GM23338 (cell line): Measurements from ENCODE around the gene TCF7L2. TPM values are rescaled to one million over a fixed set of nuclear protein-coding genes. Genes with fewer than 3 reads are reported as not detected.

Experiments
- ATAC-seq: fragments of 200-7000 bp; cut with Tn5 transposase; 3 replicates; pipeline ENCODE4 v1.9.1; 2020
- DNase-seq: peaks from one replicate; pipeline ENCODE4 v3.0.0-alpha.2; 2015; ENCODE audit warnings: low spot score
- H2AFZ ChIP-seq: fragments of 200-600 bp; sonication (generic); 2 replicates; pipeline ENCODE4 v1.8.0; 2016; ENCODE audit warnings: antibody characterized with exemption, mild to moderate bottlenecking, moderate library complexity
- H3F3A ChIP-seq: fragments of 200-600 bp; sonication (generic); replicated peaks from 2 replicates; pipeline ENCODE4 v1.8.0; 2017; ENCODE audit warnings: antibody characterized with exemption, mixed run types, low read depth
- H3K27ac ChIP-seq: fragments of 200-600 bp; sonication (generic); 2 replicates; pipeline ENCODE4 v1.6.1; 2016; ENCODE audit warnings: low read depth
- H3K27me3 ChIP-seq: fragments of 200-600 bp; sonication (generic); 2 replicates; pipeline ENCODE4 v1.8.0; 2016; ENCODE audit warnings: mild to moderate bottlenecking, mixed run types, moderate library complexity; ENCODE audit not compliant: insufficient read depth
- H3K36me3 ChIP-seq: fragments of 200-600 bp; sonication (generic); 2 replicates; pipeline ENCODE4 v1.8.0; 2016; ENCODE audit warnings: mild to moderate bottlenecking; ENCODE audit not compliant: insufficient read depth
- H3K4me1 ChIP-seq: fragments of 200-600 bp; sonication (generic); 2 replicates; pipeline ENCODE4 v1.8.0; 2016; ENCODE audit warnings: mild to moderate bottlenecking, moderate library complexity; ENCODE audit not compliant: insufficient read depth
- H3K4me2 ChIP-seq: fragments of 200-600 bp; sonication (generic); 2 replicates; pipeline ENCODE4 v1.7.1; 2017; ENCODE audit warnings: mixed run types
- H3K4me3 ChIP-seq: fragments of 200-600 bp; sonication (generic); 2 replicates; pipeline ENCODE4 v1.6.1; 2016; ENCODE audit warnings: mixed run types
- H3K79me2 ChIP-seq: fragments of 200-600 bp; sonication (generic); replicated peaks from 2 replicates; pipeline ENCODE4 v1.8.0; 2017; ENCODE audit warnings: mild to moderate bottlenecking; ENCODE audit not compliant: insufficient read depth
- H3K9me2 ChIP-seq: fragments of 200-600 bp; sonication (generic); 2 replicates; pipeline ENCODE4 v1.8.0; 2017; ENCODE audit not compliant: insufficient read depth
- H4K20me1 ChIP-seq: fragments of 200-600 bp; sonication (generic); replicated peaks from 2 replicates; pipeline ENCODE4 v1.8.0; 2017; ENCODE audit warnings: mild to moderate bottlenecking; ENCODE audit not compliant: insufficient read depth
- H3K27ac Mint-ChIP-seq: 2 replicates; pipeline ENCODE4 v1.8.0; 2020; ENCODE audit warnings: inconsistent platforms, mild to moderate bottlenecking, moderate library complexity, mixed read lengths
- H3K27me3 Mint-ChIP-seq: 3 replicates; pipeline ENCODE4 v1.8.0; 2022; ENCODE audit warnings: low read depth, mild to moderate bottlenecking, moderate library complexity, mixed read lengths, inconsistent platforms; ENCODE audit not compliant: insufficient read depth, poor library complexity
- H3K36me3 Mint-ChIP-seq: 3 replicates; pipeline ENCODE4 v1.8.0; 2021; ENCODE audit warnings: low read depth, mild to moderate bottlenecking, inconsistent platforms, moderate library complexity, mixed read lengths
- H3K4me1 Mint-ChIP-seq: 3 replicates; pipeline ENCODE4 v1.8.0; 2020; ENCODE audit warnings: mild to moderate bottlenecking, inconsistent platforms, mixed read lengths
- H3K4me3 Mint-ChIP-seq: 3 replicates; pipeline ENCODE4 v1.8.0; 2021; ENCODE audit warnings: moderate library complexity, mild to moderate bottlenecking, inconsistent platforms, mixed read lengths
- H3K9me3 Mint-ChIP-seq: 3 replicates; pipeline ENCODE4 v1.8.0; 2020; ENCODE audit warnings: moderate library complexity, mild to moderate bottlenecking, inconsistent platforms, mixed read lengths
- CREB1 ChIP-seq: fragments of 250-450 bp; sonication (Bioruptor Pico); IDR thresholded peaks from 2 replicates; pipeline ENCODE4 v1.5.0; 2020; ENCODE audit warnings: low read depth, mild to moderate bottlenecking, moderate library complexity
- EZH2 ChIP-seq: fragments of 200-600 bp; sonication (generic); IDR thresholded peaks from one replicate; pipeline ENCODE4 v1.8.0; 2017; ENCODE audit warnings: antibody characterized with exemption, mild to moderate bottlenecking, low read depth; ENCODE audit not compliant: unreplicated experiment
- EZH2phosphoT487 ChIP-seq: fragments of 200-600 bp; sonication (generic); IDR thresholded peaks from one replicate; pipeline ENCODE4 v1.8.1; 2018; ENCODE audit warnings: antibody characterized with exemption; ENCODE audit not compliant: unreplicated experiment
- JUNB ChIP-seq: IDR thresholded peaks from one replicate; pipeline ENCODE4 v1.6.1; 2016; ENCODE audit warnings: antibody characterized with exemption; ENCODE audit not compliant: unreplicated experiment
- NANOG ChIP-seq: IDR thresholded peaks from 2 replicates; pipeline ENCODE4 v1.6.1; 2016; ENCODE audit warnings: antibody characterized with exemption, borderline replicate concordance
- POLR2AphosphoS5 ChIP-seq: IDR thresholded peaks from 2 replicates; pipeline ENCODE4 v1.6.1; 2016; ENCODE audit warnings: antibody characterized with exemption, low read depth
- STAT1 ChIP-seq: IDR thresholded peaks from one replicate; pipeline ENCODE4 v1.6.1; 2016; ENCODE audit warnings: antibody characterized with exemption; ENCODE audit not compliant: unreplicated experiment
- ZNF114 ChIP-seq: fragments of 250-450 bp; sonication (Bioruptor Pico); IDR thresholded peaks from 2 replicates; pipeline ENCODE4 v1.5.0; 2020; ENCODE audit warnings: mild to moderate bottlenecking, moderate library complexity
- ZNF331 ChIP-seq: fragments of 250-450 bp; sonication (Bioruptor Pico); IDR thresholded peaks from 2 replicates; pipeline ENCODE4 v1.5.0; 2020; ENCODE audit warnings: low read depth, mild to moderate bottlenecking, moderate library complexity
- polyA plus RNA-seq: library from polyadenylated mRNA; unstranded; fragments of >200 nt; fragmentation: Nextera tagmentation; extraction: Ambion mirVana; gene quantifications from 2 replicates; pipeline ENCODE4 v1.2.1, GENCODE V29; 2016
- total RNA-seq: library from RNA; depleted of rRNA; stranded (reverse); fragments of >200 nt; shearing (Covaris generic); gene quantifications from 2 replicates; pipeline ENCODE4 v1.2.3, GENCODE V29; 2014
- TF ChIP-seq, protein P1 (sequence below), 2 experiments: fragments of 200-600 bp in 1 of 2; sonication (generic) in 1 of 2; conservative IDR thresholded peaks; 2 replicates each; pipeline versions ENCODE4 v1.5.1 to v1.6.1; 2016 to 2017; ENCODE audit warnings: antibody characterized with exemption in 2 of 2, low read depth in 2 of 2, mild to moderate bottlenecking in 2 of 2, moderate library complexity in 1 of 2
- TF ChIP-seq, protein P2 (sequence below): IDR thresholded peaks from 2 replicates; pipeline ENCODE4 v1.6.1; 2016; ENCODE audit warnings: antibody characterized with exemption
- TF ChIP-seq, protein P3 (sequence below): fragments of 250-450 bp; sonication (Bioruptor Pico); IDR thresholded peaks from 2 replicates; pipeline ENCODE4 v1.5.0; 2020; ENCODE audit warnings: mild to moderate bottlenecking, moderate library complexity
- TF ChIP-seq, protein P4 (sequence below): IDR thresholded peaks from one replicate; pipeline ENCODE4 v1.6.1; 2018; ENCODE audit warnings: antibody characterized with exemption; ENCODE audit not compliant: unreplicated experiment

Gene TCF7L2
- total and polyA plus RNA-seq, 2 experiments from 2014 or later, result 32.2 to 80.8 TPM

DNA sequence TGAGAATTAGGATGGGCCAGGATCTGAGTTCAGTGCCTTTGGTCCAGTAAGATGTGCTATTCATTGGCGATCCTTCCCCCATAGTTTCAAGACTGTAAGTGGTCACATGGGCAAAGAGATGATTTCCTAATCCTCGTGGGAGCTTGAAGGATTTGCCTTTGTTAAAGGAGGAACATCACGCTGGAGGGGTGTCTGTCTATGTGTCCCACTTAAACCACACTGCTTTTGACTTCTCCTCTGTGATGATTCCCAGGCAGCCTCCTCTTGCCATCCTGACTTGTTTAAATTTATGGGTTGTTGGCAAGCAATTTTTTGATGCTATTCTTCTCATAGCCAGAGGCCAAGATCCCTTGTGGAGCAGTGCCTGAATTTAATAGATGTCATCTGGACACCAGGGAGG, 154.0 kb downstream of the TCF7L2 start:
- Mint-ChIP-seq H3K9me3 (no peaks in the 10 kb centered on the region), H3K4me1 (peaks cover 60% of the 10 kb centered on the region), H3K36me3 (peaks cover 48% of the 10 kb centered on the region), H3K4me3 (no peak overlapping the region), H3K27ac (no peak overlapping the region), H3K27me3 (peaks cover 17% of the 10 kb centered on the region)
- Histone ChIP-seq H3K4me3 (no peak overlapping the region), H2AFZ (no peak overlapping the region), H3K36me3 (no peaks in the 10 kb centered on the region), H3K4me2 (no peak overlapping the region), H3K27me3 (no peaks in the 10 kb centered on the region), H3F3A (peaks cover 6% of the 10 kb centered on the region), H3K79me2 (peaks cover 79% of the 10 kb centered on the region), H3K4me1 (peaks cover 15% of the 10 kb centered on the region), H3K9me2 (no peaks in the 10 kb centered on the region), H3K27ac (no peak overlapping the region), H4K20me1 (peaks cover 37% of the 10 kb centered on the region)
- DNase-seq, result no peak
- TF ChIP-seq STAT1 (no peak), JUNB (no peak), EZH2phosphoT487 (no peak), CREB1 (CRISPR knock-in tag) (no peak), ZNF331 (CRISPR knock-in tag) (no peak), EZH2 (no peak), POLR2AphosphoS5 (no peak), ZNF114 (CRISPR knock-in tag) (no peak), NANOG (no peak)
- TF ChIP-seq, protein P1, sequence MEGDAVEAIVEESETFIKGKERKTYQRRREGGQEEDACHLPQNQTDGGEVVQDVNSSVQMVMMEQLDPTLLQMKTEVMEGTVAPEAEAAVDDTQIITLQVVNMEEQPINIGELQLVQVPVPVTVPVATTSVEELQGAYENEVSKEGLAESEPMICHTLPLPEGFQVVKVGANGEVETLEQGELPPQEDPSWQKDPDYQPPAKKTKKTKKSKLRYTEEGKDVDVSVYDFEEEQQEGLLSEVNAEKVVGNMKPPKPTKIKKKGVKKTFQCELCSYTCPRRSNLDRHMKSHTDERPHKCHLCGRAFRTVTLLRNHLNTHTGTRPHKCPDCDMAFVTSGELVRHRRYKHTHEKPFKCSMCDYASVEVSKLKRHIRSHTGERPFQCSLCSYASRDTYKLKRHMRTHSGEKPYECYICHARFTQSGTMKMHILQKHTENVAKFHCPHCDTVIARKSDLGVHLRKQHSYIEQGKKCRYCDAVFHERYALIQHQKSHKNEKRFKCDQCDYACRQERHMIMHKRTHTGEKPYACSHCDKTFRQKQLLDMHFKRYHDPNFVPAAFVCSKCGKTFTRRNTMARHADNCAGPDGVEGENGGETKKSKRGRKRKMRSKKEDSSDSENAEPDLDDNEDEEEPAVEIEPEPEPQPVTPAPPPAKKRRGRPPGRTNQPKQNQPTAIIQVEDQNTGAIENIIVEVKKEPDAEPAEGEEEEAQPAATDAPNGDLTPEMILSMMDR (conservative IDR thresholded peaks at IDR 0.05; ENCODE audit: low read depth in 2 of 2), result no peak
- TF ChIP-seq, protein P2, sequence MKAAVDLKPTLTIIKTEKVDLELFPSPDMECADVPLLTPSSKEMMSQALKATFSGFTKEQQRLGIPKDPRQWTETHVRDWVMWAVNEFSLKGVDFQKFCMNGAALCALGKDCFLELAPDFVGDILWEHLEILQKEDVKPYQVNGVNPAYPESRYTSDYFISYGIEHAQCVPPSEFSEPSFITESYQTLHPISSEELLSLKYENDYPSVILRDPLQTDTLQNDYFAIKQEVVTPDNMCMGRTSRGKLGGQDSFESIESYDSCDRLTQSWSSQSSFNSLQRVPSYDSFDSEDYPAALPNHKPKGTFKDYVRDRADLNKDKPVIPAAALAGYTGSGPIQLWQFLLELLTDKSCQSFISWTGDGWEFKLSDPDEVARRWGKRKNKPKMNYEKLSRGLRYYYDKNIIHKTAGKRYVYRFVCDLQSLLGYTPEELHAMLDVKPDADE, result no peak
- TF ChIP-seq, protein P3, sequence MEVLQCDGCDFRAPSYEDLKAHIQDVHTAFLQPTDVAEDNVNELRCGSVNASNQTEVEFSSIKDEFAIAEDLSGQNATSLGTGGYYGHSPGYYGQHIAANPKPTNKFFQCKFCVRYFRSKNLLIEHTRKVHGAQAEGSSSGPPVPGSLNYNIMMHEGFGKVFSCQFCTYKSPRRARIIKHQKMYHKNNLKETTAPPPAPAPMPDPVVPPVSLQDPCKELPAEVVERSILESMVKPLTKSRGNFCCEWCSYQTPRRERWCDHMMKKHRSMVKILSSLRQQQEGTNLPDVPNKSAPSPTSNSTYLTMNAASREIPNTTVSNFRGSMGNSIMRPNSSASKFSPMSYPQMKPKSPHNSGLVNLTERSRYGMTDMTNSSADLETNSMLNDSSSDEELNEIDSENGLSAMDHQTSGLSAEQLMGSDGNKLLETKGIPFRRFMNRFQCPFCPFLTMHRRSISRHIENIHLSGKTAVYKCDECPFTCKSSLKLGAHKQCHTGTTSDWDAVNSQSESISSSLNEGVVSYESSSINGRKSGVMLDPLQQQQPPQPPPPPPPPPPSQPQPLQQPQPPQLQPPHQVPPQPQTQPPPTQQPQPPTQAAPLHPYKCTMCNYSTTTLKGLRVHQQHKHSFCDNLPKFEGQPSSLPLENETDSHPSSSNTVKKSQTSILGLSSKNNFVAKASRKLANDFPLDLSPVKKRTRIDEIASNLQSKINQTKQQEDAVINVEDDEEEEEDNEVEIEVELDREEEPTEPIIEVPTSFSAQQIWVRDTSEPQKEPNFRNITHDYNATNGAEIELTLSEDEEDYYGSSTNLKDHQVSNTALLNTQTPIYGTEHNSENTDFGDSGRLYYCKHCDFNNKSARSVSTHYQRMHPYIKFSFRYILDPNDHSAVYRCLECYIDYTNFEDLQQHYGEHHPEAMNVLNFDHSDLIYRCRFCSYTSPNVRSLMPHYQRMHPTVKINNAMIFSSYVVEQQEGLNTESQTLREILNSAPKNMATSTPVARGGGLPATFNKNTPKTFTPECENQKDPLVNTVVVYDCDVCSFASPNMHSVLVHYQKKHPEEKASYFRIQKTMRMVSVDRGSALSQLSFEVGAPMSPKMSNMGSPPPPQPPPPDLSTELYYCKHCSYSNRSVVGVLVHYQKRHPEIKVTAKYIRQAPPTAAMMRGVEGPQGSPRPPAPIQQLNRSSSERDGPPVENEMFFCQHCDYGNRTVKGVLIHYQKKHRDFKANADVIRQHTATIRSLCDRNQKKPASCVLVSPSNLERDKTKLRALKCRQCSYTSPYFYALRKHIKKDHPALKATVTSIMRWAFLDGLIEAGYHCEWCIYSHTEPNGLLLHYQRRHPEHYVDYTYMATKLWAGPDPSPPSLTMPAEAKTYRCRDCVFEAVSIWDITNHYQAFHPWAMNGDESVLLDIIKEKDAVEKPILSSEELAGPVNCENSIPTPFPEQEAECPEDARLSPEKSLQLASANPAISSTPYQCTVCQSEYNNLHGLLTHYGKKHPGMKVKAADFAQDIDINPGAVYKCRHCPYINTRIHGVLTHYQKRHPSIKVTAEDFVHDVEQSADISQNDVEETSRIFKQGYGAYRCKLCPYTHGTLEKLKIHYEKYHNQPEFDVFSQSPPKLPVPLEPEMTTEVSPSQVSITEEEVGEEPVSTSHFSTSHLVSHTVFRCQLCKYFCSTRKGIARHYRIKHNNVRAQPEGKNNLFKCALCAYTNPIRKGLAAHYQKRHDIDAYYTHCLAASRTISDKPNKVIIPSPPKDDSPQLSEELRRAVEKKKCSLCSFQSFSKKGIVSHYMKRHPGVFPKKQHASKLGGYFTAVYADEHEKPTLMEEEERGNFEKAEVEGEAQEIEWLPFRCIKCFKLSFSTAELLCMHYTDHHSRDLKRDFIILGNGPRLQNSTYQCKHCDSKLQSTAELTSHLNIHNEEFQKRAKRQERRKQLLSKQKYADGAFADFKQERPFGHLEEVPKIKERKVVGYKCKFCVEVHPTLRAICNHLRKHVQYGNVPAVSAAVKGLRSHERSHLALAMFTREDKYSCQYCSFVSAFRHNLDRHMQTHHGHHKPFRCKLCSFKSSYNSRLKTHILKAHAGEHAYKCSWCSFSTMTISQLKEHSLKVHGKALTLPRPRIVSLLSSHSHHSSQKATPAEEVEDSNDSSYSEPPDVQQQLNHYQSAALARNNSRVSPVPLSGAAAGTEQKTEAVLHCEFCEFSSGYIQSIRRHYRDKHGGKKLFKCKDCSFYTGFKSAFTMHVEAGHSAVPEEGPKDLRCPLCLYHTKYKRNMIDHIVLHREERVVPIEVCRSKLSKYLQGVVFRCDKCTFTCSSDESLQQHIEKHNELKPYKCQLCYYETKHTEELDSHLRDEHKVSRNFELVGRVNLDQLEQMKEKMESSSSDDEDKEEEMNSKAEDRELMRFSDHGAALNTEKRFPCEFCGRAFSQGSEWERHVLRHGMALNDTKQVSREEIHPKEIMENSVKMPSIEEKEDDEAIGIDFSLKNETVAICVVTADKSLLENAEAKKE (CRISPR knock-in tag), result no peak
- TF ChIP-seq, protein P4, sequence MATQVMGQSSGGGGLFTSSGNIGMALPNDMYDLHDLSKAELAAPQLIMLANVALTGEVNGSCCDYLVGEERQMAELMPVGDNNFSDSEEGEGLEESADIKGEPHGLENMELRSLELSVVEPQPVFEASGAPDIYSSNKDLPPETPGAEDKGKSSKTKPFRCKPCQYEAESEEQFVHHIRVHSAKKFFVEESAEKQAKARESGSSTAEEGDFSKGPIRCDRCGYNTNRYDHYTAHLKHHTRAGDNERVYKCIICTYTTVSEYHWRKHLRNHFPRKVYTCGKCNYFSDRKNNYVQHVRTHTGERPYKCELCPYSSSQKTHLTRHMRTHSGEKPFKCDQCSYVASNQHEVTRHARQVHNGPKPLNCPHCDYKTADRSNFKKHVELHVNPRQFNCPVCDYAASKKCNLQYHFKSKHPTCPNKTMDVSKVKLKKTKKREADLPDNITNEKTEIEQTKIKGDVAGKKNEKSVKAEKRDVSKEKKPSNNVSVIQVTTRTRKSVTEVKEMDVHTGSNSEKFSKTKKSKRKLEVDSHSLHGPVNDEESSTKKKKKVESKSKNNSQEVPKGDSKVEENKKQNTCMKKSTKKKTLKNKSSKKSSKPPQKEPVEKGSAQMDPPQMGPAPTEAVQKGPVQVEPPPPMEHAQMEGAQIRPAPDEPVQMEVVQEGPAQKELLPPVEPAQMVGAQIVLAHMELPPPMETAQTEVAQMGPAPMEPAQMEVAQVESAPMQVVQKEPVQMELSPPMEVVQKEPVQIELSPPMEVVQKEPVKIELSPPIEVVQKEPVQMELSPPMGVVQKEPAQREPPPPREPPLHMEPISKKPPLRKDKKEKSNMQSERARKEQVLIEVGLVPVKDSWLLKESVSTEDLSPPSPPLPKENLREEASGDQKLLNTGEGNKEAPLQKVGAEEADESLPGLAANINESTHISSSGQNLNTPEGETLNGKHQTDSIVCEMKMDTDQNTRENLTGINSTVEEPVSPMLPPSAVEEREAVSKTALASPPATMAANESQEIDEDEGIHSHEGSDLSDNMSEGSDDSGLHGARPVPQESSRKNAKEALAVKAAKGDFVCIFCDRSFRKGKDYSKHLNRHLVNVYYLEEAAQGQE, result no peak
- no peak for ATAC-seq
